Left cardiac atrium (tissue), 4 donors: Measurements from ENCODE around the gene ENSA. TPM values are rescaled to one million over a fixed set of nuclear protein-coding genes. Genes with fewer than 3 reads are reported as not detected.
"Not testable (repeated sequence)": the region's sequence is repeated elsewhere in the genome, so short reads cannot be mapped to it uniquely, and the experiment has no call there.

ENCODE experiments used
- ATAC-seq, 2 donors: fragments of 200-7000 bp; cut with Tn5 transposase; one replicate each; pipeline ENCODE4 v1.9.1; 2020; ENCODE audit warnings: mild to moderate bottlenecking in 2 of 2, moderate library complexity in 2 of 2
- DNase-seq: peaks from one replicate; pipeline ENCODE4 v3.0.0-alpha.2; 2020
- intact Hi-C, 2 donors: fragments of 100-400 bp; cut with DNase I; formaldehyde crosslinking; loops; one replicate each; pipeline versions ENCODE4 v1.14.1 to v1.15.1; 2022 to 2023
- long read RNA-seq: library from polyadenylated mRNA; unstranded; transcript quantifications from one replicate; pipeline ENCODE4 v2.0.0, GENCODE V29; 2021
- total RNA-seq, 2 donors: library from RNA; stranded (reverse); fragmentation: NEBNext Ultra II Directional; extraction: Animal tissue kit (Norgen Biotek cat#: 25700); gene quantifications; one replicate each; pipeline ENCODE4 v1.2.1, GENCODE V29; 2021
- donor health status: DM: no; HTN: yes; CAD: no.
- donor health status: DM: no; HTN: yes; CAD: no; lungs with severe emphysema.
- donor health status: DM: yes; HTN: yes; CAD: no.
- donor health status: Dilated cardiomyopathy.

Gene ENSA, protein sequence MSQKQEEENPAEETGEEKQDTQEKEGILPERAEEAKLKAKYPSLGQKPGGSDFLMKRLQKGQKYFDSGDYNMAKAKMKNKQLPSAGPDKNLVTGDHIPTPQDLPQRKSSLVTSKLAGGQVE
- 100 to 1,000 TPM; 115 to 125 TPM for total RNA-seq
- long read RNA-seq, transcript ENSA-214 (3 exons, 1,369 nt), result minor isoform, 6 of 93 reads
- long read RNA-seq, transcript ENSA-208 (4 exons, 2,085 nt), result minor isoform, 5 of 93 reads
- long read RNA-seq, transcript ENSA-201 (3 exons, 2,818 nt), result major isoform, 71 of 93 reads
- long read RNA-seq, partial matches to known transcripts, result 0 of 93 reads
- long read RNA-seq, other reads (novel, unspliced or antisense), result 10 of 93 reads

DNA sequence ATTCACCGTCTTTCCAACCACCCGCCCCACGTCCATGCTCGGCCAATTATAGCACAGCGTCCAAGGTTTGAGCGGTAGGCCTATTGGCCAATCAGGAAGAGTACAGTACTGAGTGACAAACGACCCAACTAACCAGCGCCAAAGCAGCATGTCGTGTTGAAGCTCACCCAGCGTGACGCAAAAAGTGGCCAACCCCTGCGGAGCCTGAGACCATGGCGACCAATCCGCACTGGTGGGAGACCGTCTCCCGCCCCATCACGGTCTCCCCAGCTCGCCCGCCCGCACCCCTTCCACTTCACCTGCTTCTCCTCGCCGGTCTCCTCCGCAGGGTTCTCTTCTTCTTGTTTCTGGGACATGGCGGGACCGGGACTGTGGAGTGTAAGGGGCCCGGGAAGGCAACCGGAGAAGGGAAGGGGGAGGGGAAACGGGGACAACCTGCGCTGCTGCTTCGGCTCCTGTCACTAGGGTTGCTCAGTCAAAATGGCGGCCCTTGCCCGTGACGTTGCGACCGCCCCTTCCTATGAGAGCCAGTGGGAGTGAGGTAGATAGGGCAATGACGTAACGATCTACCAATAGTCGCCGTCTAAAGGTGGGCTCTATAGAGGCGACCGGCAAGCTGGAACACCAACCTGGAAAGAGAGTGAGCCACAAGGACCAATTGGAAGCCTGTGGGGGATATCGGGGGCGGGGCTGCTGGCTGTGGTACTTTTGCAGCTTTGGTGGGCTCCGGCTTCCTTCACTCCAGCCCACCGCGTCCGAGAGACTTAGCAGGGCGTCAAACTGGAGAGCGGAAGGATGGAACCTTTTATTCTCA is at the start of gene ENSA:
Gene ENSA, minus strand, starts transcription at position 498 of the 814 bp plus-strand sequence. Its CDS starts 142 bp downstream, at position 356.
- DNase-seq (peak; percentile 97), ATAC-seq (peak; percentile 97 to 98)
- intact Hi-C loops, result no loop called here

DNA sequence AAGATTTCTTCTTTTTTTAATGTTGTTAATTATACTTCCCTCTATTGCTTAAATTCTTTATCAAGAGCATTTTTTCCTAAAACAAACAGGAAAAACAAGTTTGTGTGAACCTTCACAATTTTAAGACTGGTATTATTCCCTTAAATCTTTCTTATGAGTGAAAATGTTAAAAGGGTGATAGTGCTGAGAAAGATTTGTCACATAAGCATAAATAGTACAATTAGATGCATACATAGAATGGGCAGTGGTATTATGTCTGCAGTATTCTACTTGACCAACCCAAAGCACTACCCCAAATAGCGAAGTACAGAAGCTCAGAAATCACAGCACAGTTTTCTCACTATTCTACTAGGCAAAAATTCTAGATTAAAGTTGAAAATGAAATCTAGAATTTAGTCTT is 49.6 kb upstream of the ENSA start:
- no peak for DNase-seq
- intact Hi-C loops, result no loop called here
- no peak for ATAC-seq

DNA sequence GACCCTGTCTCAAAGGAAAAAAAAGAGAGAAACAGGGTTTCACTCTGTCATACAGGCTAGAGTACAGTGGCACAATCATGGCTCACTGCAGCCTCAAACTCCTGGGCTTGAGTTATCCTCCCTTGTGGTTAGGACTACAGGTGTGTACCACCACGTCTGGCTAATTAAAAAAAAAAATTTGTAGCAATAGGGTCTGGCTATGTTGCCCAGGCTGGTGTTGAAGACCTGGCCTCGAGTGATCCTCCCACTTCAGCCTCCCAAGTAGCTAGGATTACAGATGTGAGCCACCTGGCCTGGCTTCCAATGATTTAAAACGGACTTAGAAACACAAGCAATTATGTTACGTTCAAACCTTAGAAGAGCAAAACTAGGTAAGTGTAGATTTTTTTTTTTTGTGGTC is 45.5 kb upstream of the ENSA start:
- DNase-seq, result no peak
- intact Hi-C loops, result no loop called here
- no peak for ATAC-seq

DNA sequence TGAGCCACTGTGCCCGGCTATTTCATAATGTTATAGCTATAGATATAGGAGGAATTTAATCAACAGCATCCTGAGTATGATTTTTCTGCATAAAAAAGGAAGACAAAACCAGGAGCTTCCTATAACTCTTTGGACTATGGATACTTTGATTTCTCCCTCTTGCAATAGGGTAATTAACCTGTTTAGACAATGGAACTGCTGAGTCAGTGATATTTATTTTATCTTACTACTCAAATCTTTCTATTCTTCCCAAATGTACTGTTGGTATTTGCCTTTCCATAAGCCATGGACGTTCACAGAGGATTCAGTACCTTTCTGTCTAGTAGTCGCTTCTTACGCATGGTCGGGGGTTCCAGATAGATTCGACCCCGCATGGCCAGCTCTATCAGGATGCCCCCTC is 33.9 kb upstream of the ENSA start:
- ATAC-seq, result no peak
- intact Hi-C loops, result no loop called here

DNA sequence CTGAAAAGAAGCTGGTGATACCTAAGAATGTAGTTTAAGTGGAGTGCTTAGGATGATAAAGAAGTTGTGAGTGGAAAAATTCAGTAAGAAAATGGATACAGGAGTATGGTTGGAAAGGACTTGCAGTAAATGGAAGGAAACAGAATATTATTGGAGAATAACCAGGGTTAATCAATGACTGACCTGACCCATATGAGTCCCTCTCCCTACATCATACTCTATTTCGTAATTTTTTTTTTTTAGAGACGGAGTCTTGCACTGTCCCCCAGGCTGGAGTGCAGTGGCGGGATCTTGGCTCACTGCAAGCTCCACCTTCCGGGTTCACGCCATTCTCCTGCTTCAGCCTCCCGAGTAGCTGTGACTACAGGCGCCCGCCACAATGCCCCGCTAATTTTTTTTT is 33.4 kb upstream of the ENSA start:
- DNase-seq (no peak), ATAC-seq (no peak)
- intact Hi-C loops, result no loop called here

More for the DNA sequence above, 33.9 kb upstream of the ENSA start:
- no peak for DNase-seq

DNA sequence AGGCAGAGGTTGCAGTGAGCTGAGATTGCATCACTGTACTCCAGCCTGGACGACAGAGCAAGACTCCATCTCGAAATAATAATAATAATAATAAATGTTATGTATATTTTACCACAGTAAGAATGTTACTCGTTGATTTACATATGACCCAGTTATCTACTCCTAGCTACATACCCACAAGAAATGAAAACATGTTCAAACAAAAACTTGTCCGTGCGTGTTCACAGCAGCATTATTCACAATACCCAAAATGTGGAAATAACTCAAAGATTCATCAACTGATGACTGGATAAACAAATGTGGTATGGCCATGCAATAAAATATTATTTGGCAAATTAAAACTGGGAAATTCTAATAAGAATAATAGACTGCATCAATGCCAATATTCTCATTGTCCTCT is 31.7 kb upstream of the ENSA start:
- ATAC-seq (no peak), DNase-seq (no peak)
- intact Hi-C loops, result no loop called here

DNA sequence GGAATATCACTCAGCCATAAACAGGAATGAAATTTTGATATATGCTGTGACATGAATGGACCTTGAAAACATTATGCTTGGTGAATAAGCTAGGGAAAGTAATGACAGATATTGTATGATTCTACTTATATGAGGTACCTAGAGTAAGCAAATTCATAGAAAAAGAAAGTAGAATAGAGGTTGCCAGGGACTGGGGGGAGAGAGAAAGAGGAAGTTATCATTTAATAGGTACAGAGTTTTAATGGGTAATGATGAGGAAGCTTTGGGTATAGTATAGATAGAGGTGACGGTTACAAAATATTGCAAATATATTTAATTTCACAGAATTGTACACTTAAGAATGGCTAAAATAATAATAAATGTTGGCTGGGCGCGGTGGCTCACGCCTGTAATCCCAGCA is 31.2 kb upstream of the ENSA start:
- intact Hi-C loops, result no loop called here
- ATAC-seq (no peak), DNase-seq (no peak)

DNA sequence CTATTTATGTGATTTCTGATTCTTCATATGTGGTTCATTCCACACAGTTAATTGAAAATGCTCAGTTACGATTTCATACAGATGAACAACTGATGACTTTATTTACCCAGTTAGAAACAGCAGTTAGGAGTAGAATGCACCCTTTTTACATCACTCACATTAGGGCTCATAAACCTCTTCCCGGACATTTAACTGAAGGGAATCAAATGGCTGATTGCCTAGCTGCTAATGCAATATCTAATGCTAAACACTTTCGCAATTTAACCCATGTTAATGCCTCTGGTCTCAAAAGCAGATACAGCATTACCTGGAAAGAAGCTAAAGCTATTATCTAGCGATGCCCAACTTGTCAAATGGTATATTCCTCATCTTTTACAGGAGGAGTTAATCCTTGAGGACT is 27.7 kb upstream of the ENSA start:
- intact Hi-C loops, result not testable (repeated sequence)

DNA sequence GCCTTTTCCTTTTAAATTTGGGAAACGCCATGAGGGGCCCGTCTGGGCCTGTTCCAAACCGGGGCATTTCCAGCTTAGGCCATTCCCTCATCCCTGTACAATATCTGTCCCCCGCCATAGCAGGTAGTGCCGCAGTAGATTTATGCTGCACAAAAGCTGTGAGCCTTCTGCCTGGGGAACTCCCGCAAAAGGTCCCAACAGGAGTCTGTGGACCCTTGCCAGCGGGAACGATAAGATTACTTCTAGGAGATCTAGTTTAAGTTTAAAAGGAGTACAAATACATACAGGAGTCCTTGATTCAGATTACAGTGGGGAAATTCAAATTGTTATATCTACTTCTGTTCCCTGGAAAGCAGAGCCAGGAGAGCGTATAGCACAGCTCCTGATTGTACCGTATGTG is 25.2 kb upstream of the ENSA start:
- DNase-seq, intact Hi-C loops: not testable (repeated sequence)

More for the DNA sequence above, 27.7 kb upstream of the ENSA start:
- not testable (repeated sequence) for DNase-seq, ATAC-seq

DNA sequence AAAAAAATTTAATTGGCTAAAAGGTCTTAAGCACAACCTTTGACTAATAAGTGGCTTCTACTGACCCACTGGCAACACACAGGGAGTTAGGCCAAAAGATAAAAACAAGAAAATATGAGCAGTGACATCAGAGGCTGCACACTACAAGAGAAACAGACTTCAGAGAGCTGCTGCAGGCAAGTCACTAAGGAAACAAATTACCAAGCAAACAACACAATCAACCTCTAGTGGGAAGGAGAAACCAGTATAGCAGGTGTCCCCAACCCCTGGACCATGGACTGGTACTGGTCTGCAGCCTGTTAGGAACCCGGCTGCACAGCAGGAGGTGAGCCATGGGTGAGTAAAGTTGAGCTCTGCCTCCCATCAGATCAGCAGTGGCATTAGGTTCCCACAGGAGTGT is 20.8 kb upstream of the ENSA start:
- intact Hi-C loops, result no loop called here
- ATAC-seq, result peak in 1 of 2 donors; percentile 66
- DNase-seq, result no peak

More for the DNA sequence above, 25.2 kb upstream of the ENSA start:
- not testable (repeated sequence) for ATAC-seq

DNA sequence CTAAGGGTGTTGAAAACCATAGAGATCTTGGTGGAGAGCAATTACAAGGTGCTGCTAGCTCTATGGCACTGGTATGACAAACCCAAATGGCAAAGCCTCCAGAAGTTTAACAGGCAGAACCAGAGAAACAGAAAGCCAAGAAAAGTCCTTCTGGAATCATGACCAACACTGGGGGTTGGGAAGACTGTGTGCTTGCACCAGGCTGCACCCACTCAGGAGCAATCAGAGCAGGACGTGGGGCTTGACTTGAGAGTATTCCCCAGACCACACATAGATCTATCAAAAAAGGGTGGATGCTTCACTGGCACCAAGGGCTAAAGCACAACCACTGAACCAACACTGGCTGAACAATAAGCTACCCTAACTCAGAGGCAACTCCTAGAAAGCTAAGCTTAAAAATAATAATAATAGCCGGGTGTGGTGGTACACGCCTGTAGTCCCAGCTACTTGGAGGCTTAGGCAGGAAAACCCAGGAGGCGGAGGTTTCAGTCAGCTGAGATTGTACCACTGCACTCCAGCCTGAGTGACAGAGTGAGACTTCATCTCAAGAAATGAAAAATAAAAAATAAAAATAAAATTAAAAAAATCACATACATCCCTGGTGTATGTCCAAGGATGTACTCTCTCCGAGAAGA is 20.1 kb upstream of the ENSA start:
- no peak for DNase-seq
- ATAC-seq, result no peak
- intact Hi-C loops, result no loop called here

DNA sequence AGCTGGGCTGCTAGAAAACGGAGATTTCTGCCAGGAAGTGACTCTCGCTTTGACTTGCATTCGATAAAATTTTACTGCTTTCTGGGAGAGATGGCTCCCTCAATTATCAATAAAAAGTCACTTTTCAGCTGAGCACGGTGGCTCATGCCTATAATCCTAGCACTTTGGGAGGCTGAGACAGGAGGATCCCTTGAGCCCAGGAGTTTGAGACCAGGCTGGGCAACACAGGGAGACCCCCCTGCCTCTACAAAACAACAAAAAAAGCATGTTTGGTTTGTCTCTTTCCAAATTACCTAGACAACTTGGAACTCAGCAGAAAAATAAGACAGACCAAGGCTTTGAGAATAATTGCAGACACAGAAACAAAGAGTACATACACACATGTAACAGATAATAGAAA is 12.9 kb upstream of the ENSA start:
- ATAC-seq (no peak), DNase-seq (no peak)
- intact Hi-C loops, result no loop called here

DNA sequence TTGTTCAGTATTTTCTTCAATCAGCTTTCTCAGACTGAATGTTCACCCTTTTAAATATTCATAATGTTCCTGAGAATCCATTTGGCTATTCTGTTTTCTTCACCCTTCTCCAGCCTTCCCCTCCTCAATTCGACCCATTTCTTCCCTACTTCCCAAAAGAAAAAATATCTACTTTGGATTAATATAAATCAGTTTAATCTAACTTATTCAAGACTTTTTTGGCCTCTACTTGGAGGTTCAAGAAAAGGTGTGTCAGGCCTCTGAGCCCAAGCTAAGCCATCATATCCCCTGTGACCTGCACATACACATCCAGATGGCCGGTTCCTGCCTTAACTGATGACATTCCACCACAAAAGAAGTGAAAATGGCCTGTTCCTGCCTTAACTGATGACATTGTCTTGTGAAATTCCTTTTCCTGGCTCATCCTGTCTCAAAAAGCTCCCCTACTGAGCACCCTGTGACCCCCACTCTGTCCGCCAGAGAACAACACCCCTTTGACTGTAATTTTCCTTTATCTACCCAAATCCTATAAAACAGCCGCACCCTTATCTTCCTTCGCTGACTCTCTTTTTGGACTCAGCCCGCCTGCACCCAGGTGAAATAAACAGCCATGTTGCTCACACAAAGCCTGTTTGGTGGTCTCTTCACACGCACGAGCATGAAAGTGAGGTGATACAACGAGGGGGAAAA is 11.9 kb upstream of the ENSA start:
- DNase-seq, ATAC-seq, intact Hi-C loops: not testable (repeated sequence)

DNA sequence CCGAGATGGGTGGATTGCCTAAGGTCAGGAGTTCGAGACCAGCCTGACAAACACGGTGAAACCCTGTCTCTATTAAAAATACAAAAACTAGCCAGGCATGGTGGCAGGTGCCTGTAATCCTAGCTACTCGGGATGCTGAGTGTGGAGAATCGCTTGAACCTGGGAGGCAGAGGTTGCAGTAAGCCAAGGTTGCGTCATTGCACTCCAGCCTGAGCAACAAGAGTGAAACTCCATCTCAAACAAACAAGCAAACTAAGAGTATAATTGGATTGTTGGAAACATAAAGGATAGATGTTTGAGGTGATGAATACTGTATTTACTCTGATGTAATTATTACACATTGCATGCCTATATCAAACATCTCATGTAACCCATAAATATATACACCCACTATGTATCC is 9.0 kb upstream of the ENSA start:
- ATAC-seq, intact Hi-C loops, DNase-seq: not testable (repeated sequence)

DNA sequence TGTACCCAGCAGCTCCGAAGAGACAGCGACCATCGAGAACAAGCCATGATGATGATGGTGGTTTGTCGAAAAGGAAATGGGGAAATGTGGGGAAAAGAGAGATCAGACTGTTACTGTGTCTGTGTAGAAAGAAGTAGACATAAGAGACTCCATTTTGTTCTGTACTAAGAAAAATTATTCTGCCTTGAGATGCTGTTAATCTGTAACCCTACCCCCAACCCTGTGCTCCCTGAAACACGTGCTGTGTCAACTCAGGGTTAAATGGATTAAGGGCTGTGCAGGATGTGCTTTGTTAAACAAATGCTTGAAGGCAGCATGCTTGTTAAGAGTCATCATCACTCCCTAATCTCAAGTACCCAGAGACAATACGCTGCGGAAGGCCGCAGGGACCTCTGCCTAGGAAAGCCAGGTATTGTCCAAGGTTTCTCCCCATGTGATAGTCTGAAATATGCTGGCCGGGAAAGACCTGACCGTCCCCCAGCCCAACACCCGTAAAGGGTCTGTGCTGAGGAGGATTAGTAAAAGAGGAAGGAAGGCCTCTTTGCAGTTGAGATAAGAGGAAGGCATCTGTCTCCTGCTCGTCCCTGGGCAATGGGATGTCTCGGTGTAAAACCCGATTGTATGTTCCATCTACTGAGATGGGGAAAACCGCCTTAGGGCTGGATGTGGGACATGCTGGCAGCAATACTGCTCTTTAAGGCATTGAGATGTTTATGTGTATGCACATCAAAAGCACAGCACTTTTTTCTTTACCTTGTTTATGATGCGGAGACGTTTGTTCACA is 5.6 kb upstream of the ENSA start:
- ATAC-seq, intact Hi-C loops, DNase-seq: not testable (repeated sequence)

DNA sequence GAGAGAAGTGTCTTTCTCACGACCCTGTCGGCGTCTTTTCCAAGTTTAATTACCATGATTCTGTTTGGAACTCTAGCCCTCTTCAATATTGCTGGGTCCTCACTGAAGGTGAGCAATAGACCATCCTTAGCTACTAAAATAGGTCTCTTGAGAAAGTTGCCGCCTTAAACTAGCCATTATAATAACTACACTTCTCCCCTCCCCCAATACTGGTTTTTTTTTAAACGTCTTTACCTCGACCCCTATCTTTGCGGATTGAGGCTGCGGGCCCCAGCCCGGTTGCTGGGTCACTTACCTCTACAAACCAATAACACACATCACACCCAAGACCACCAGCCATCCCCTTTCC is 672 bp downstream of the ENSA start:
- no peak for DNase-seq
- ATAC-seq, result no peak
- intact Hi-C loops, result no loop called here

DNA sequence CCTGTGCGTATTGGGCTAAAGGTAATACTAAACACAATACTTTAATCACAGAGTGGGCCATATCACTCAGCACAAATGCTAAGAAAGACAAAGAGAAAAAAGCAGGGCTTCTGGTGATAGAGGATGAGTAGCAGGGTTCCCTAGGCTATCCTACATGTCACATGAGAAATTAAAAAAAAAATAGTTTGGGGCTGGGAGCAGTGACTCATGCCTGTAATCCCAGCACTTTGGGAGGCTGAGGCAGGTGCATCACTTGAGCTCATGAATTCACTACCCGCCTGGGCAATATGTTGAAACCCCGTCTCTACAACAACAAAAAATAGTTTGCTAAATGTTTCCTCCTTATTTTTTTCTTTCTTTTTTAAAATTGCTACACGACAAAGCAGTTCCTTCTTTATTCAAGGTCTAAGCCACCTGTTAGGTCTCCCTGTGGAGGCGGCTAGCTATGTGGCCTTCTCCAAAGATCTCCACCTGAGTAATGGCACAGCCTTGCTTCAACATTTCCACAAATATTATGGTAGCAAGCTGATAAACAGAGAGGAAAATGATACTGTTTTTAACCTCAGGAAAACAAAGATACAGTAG is 1.5 kb downstream of the ENSA start:
- intact Hi-C loops, result no loop called here
- DNase-seq (no peak), ATAC-seq (no peak)

DNA sequence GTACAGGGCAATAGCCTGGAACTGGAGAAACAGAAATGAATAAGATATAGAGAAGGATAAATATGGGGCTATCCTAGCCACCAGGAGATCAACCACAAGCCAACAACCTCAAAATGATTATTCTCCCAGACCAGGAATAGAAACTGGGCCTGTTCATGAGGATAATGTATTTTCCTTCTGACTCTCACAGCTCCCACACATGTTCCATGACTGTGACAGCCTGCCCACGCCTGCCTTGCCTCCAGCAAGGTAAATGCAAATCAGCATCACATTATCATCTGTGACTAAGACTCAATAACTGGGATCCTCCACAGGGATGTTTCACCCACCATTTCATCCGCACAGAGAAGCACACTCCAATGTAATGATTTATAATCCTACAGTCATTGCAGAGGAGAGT is 3.3 kb downstream of the ENSA start:
- intact Hi-C loops, result no loop called here
- ATAC-seq (no peak), DNase-seq (no peak)
